BLaER1 treated with 17β-estradiol and CSF1 and Interleukin-3, amounts not matched to agents 10 nM and 100 nM (cell line): ENCODE results near the gene FRMPD3.

Source experiments
- H3K27ac ChIP-seq, 11 experiments: shearing (Covaris generic); formaldehyde crosslinking; 2 replicates each; pipeline ENCODE4 v1.8.1; 2022
- H3K27me3 ChIP-seq, 11 experiments: shearing (Covaris generic); formaldehyde crosslinking; 2 replicates each; pipeline ENCODE4 v1.8.1; 2022
- H3K36me3 ChIP-seq, 11 experiments: shearing (Covaris generic); formaldehyde crosslinking; 2 replicates each; pipeline ENCODE4 v1.8.1; 2022
- H3K4me1 ChIP-seq, 10 experiments: shearing (Covaris generic); formaldehyde crosslinking; 2 replicates each; pipeline ENCODE4 v1.8.1; 2022
- H3K4me2 ChIP-seq, 11 experiments: shearing (Covaris generic); formaldehyde crosslinking; 2 replicates each; pipeline ENCODE4 v1.8.1; 2022
- H3K4me3 ChIP-seq, 10 experiments: shearing (Covaris generic); formaldehyde crosslinking; 2 replicates each; pipeline ENCODE4 v1.8.1; 2022
- H3K9ac ChIP-seq, 11 experiments: shearing (Covaris generic); formaldehyde crosslinking; 2 replicates each; pipeline ENCODE4 v1.8.1; 2022
- H3K9me3 ChIP-seq, 11 experiments: shearing (Covaris generic); formaldehyde crosslinking; replicated peaks in 1 of 11; 2 replicates each; pipeline ENCODE4 v1.8.1; 2022
- H4K20me1 ChIP-seq, 11 experiments: shearing (Covaris generic); formaldehyde crosslinking; 2 replicates each; pipeline ENCODE4 v1.8.1; 2022
- Cebpa-rat ChIP-seq, 11 experiments: shearing (Covaris generic); IDR thresholded peaks; 2 replicates each; pipeline ENCODE4 v1.8.1; 2022

Gene FRMPD3

GRCh38 chrX:107448998-107449835 is at the start of gene FRMPD3:
TSS of gene FRMPD3 (plus strand) at chrX:107449652. CDS start at chrX:107526589, 76,937 bp downstream.
- H3K4me2 ChIP-seq, result peak within 1 kb of the TSS; percentile 71 to 86 (median 81)
- H3K27ac ChIP-seq, result no peak within 1 kb of the TSS
- no peaks in the 10 kb centered on the region for H3K36me3 ChIP-seq
- no peak for TF ChIP-seq Cebpa-rat (IDR thresholded peaks at IDR 0.05)
- no peaks in the 10 kb centered on the region for H3K9me3 ChIP-seq
- peak within 1 kb of the TSS in 8 of 11 experiments; percentile 21 to 66 (median 55); a peak in 12 of 22 replicates for H3K9ac ChIP-seq
- peaks cover 0 to 11% (median 2%) of the 10 kb centered on the region in 10 experiments; a peak in 5 of 20 replicates for H3K4me1 ChIP-seq
- H3K4me3 ChIP-seq, result peak within 1 kb of the TSS; percentile 51 to 74 (median 64)
- peaks cover 0 to 23% (median 0%) of the 10 kb centered on the region in 11 experiments; a peak in 8 of 22 replicates for H4K20me1 ChIP-seq
- H3K27me3 ChIP-seq, result peaks cover 96 to 99% (median 98%) of the 10 kb centered on the region in 11 experiments

- Histone ChIP-seq H4K20me1 (peaks cover 0 to 15% (median 0%) of the 10 kb centered on the region in 11 experiments; a peak in 2 of 22 replicates), H3K27me3 (peaks cover 69 to 98% (median 95%) of the 10 kb centered on the region in 11 experiments), H3K4me1 (peaks cover 24 to 32% (median 29%) of the 10 kb centered on the region in 10 experiments), H3K36me3 (no peaks in the 10 kb centered on the region), H3K4me2 (peak overlapping the region in 10 of 11 experiments; percentile 24 to 69 (median 54); a peak in 20 of 22 replicates), H3K9ac (no peak overlapping the region), H3K4me3 (no peak overlapping the region), H3K27ac (no peak overlapping the region), H3K9me3 (peaks cover 0 to 16% (median 9%) of the 10 kb centered on the region in 11 experiments; a peak in 8 of 22 replicates)
- no peak for TF ChIP-seq Cebpa-rat (IDR thresholded peaks at IDR 0.05)
These were observed 28.9 kb upstream of the FRMPD3 start for GRCh38 chrX:107420571-107420970.

GRCh38 chrX:107421337-107421861 is 28.1 kb upstream of the FRMPD3 start:
- Histone ChIP-seq H3K27me3 (peaks cover 63 to 94% (median 86%) of the 10 kb centered on the region in 11 experiments), H3K4me1 (peaks cover 24 to 31% (median 28%) of the 10 kb centered on the region in 10 experiments), H4K20me1 (peaks cover 0 to 14% (median 0%) of the 10 kb centered on the region in 11 experiments; a peak in 2 of 22 replicates), H3K4me2 (peak overlapping the region; percentile 9 to 69 (median 52); a peak in 20 of 22 replicates), H3K9ac (no peak overlapping the region), H3K27ac (no peak overlapping the region), H3K36me3 (no peaks in the 10 kb centered on the region), H3K4me3 (no peak overlapping the region), H3K9me3 (peaks cover 0 to 22% (median 11%) of the 10 kb centered on the region in 11 experiments; a peak in 11 of 22 replicates)
- no peak for TF ChIP-seq Cebpa-rat (IDR thresholded peaks at IDR 0.05)

- no peak for TF ChIP-seq Cebpa-rat (IDR thresholded peaks at IDR 0.05)
- Histone ChIP-seq H3K9ac (no peak overlapping the region), H3K9me3 (peaks cover 0 to 28% (median 13%) of the 10 kb centered on the region in 11 experiments; a peak in 11 of 22 replicates), H3K4me3 (no peak overlapping the region), H3K27me3 (peaks cover 29 to 68% (median 64%) of the 10 kb centered on the region in 11 experiments), H3K4me1 (no peaks in the 10 kb centered on the region), H3K36me3 (no peaks in the 10 kb centered on the region), H3K27ac (no peak overlapping the region), H3K4me2 (no peak overlapping the region), H4K20me1 (no peaks in the 10 kb centered on the region; a peak in 1 of 22 replicates)
These were observed 20.4 kb upstream of the FRMPD3 start for GRCh38 chrX:107429090-107429489.

GRCh38 chrX:107440187-107440586 is 9.3 kb upstream of the FRMPD3 start:
- Histone ChIP-seq H3K9me3 (no peaks in the 10 kb centered on the region), H3K4me1 (peaks cover 0 to 13% (median 0%) of the 10 kb centered on the region in 10 experiments; a peak in 6 of 20 replicates), H3K27ac (no peak overlapping the region)

GRCh38 chrX:107440692-107441091 is 8.8 kb upstream of the FRMPD3 start:
- Histone ChIP-seq H3K4me3 (no peak overlapping the region), H3K27ac (no peak overlapping the region)

More at GRCh38 chrX:107440187-107440586, 9.3 kb upstream of the FRMPD3 start:
- Histone ChIP-seq H3K4me3 (no peak overlapping the region), H3K36me3 (no peaks in the 10 kb centered on the region), H3K27me3 (peaks cover 83 to 98% (median 92%) of the 10 kb centered on the region in 11 experiments), H3K4me2 (peak overlapping the region in 4 of 11 experiments; percentile 24 to 42 (median 40); a peak in 7 of 22 replicates), H4K20me1 (peaks cover 0 to 6% (median 0%) of the 10 kb centered on the region in 11 experiments; a peak in 4 of 22 replicates), H3K9ac (no peak overlapping the region)
- no peak for TF ChIP-seq Cebpa-rat (IDR thresholded peaks at IDR 0.05)

GRCh38 chrX:107442914-107443527 is 6.4 kb upstream of the FRMPD3 start:
- Histone ChIP-seq H3K4me3 (no peak overlapping the region), H3K4me2 (no peak overlapping the region), H3K9ac (no peak overlapping the region), H3K4me1 (peaks cover 0 to 13% (median 0%) of the 10 kb centered on the region in 10 experiments; a peak in 6 of 20 replicates), H4K20me1 (peaks cover 0 to 6% (median 0%) of the 10 kb centered on the region in 11 experiments; a peak in 8 of 22 replicates), H3K27ac (no peak overlapping the region), H3K9me3 (no peaks in the 10 kb centered on the region), H3K27me3 (peaks cover 94 to 100% (median 100%) of the 10 kb centered on the region in 11 experiments), H3K36me3 (no peaks in the 10 kb centered on the region)
- no peak for TF ChIP-seq Cebpa-rat (IDR thresholded peaks at IDR 0.05)

More at GRCh38 chrX:107440692-107441091, 8.8 kb upstream of the FRMPD3 start:
- no peak for TF ChIP-seq Cebpa-rat (IDR thresholded peaks at IDR 0.05)
- H3K9ac ChIP-seq, result no peak overlapping the region
- peaks cover 88 to 98% (median 96%) of the 10 kb centered on the region in 11 experiments for H3K27me3 ChIP-seq
- peaks cover 0 to 13% (median 0%) of the 10 kb centered on the region in 10 experiments; a peak in 6 of 20 replicates for H3K4me1 ChIP-seq
- H3K9me3 ChIP-seq, result no peaks in the 10 kb centered on the region
- peaks cover 0 to 6% (median 0%) of the 10 kb centered on the region in 11 experiments; a peak in 6 of 22 replicates for H4K20me1 ChIP-seq
- H3K4me2 ChIP-seq, result peak overlapping the region in 4 of 11 experiments; percentile 1 to 40 (median 32); a peak in 4 of 22 replicates
- H3K36me3 ChIP-seq, result no peaks in the 10 kb centered on the region

- H3K9me3 ChIP-seq, result no peaks in the 10 kb centered on the region
- no peak overlapping the region for H3K9ac ChIP-seq
- no peak overlapping the region for H3K27ac ChIP-seq
- peaks cover 95 to 99% (median 98%) of the 10 kb centered on the region in 11 experiments for H3K27me3 ChIP-seq
- H4K20me1 ChIP-seq, result peaks cover 0 to 8% (median 0%) of the 10 kb centered on the region in 11 experiments; a peak in 9 of 22 replicates
- H3K4me3 ChIP-seq, result no peak overlapping the region
- no peak for TF ChIP-seq Cebpa-rat (IDR thresholded peaks at IDR 0.05)
- H3K4me1 ChIP-seq, result peaks cover 0 to 13% (median 5%) of the 10 kb centered on the region in 10 experiments; a peak in 10 of 20 replicates
- no peak overlapping the region for H3K4me2 ChIP-seq
- H3K36me3 ChIP-seq, result no peaks in the 10 kb centered on the region
These were observed 4.3 kb upstream of the FRMPD3 start for GRCh38 chrX:107445146-107445545.
